Omental fat pad (tissue), 4 donors: Measurements from ENCODE around the gene TBC1D23. TPM values are rescaled to one million over a fixed set of nuclear protein-coding genes. Genes with fewer than 3 reads are reported as not detected.
"Not testable (repeated sequence)": the region's sequence is repeated elsewhere in the genome, so short reads cannot be mapped to it uniquely, and the experiment has no call there.

Source experiments
- ATAC-seq: fragments of 150-250 bp; one replicate; pipeline ENCODE4 v1.9.1; 2016; ENCODE audit warnings: mild to moderate bottlenecking, moderate library complexity; ENCODE audit not compliant: low FRiP score
- DNase-seq: peaks from one replicate; pipeline ENCODE4 v3.0.0-alpha.2; 2019; ENCODE audit warnings: low spot score
- total RNA-seq, 4 donors: library from RNA; depleted of rRNA; stranded (reverse); fragments of >200 nt; gene quantifications; one replicate each; pipeline ENCODE4 v1.1.0, GENCODE V29; 2016
- TF ChIP-seq, protein P1 (sequence below), 3 donors: fragments of 450-650 bp; IDR thresholded peaks; one replicate each; pipeline ENCODE4 v1.5.1; 2016 to 2017; ENCODE audit warnings: antibody characterized with exemption in 3 of 3, mild to moderate bottlenecking in 3 of 3, moderate library complexity in 2 of 3

Gene TBC1D23
- total RNA-seq, 4 donors from 2014 or later, result 27.8 to 47.3 (median 31.5) TPM

DNA sequence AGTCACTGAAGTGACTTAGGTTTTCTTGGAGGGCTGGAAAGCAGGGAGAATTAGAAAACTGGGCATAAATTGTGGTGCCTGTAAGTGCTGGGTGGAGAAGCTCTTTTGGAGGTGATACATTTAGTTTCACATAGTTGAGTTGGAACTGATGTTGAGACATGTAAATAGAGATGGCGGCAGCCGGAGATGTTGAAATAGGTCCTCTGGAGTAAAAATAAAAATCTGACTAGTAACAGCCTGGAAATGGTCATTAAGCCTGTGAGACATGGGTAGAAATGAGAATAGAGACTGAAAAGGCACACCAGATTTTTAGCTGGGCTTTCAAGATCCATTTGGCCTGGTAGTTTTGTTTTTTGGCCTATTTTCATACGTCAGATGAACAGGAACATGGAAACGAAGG lies 70.9 kb downstream of the TBC1D23 start:
- DNase-seq (no peak), ATAC-seq (no peak)
- TF ChIP-seq, protein P1, sequence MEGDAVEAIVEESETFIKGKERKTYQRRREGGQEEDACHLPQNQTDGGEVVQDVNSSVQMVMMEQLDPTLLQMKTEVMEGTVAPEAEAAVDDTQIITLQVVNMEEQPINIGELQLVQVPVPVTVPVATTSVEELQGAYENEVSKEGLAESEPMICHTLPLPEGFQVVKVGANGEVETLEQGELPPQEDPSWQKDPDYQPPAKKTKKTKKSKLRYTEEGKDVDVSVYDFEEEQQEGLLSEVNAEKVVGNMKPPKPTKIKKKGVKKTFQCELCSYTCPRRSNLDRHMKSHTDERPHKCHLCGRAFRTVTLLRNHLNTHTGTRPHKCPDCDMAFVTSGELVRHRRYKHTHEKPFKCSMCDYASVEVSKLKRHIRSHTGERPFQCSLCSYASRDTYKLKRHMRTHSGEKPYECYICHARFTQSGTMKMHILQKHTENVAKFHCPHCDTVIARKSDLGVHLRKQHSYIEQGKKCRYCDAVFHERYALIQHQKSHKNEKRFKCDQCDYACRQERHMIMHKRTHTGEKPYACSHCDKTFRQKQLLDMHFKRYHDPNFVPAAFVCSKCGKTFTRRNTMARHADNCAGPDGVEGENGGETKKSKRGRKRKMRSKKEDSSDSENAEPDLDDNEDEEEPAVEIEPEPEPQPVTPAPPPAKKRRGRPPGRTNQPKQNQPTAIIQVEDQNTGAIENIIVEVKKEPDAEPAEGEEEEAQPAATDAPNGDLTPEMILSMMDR (IDR thresholded peaks at IDR 0.05), result no peak

DNA sequence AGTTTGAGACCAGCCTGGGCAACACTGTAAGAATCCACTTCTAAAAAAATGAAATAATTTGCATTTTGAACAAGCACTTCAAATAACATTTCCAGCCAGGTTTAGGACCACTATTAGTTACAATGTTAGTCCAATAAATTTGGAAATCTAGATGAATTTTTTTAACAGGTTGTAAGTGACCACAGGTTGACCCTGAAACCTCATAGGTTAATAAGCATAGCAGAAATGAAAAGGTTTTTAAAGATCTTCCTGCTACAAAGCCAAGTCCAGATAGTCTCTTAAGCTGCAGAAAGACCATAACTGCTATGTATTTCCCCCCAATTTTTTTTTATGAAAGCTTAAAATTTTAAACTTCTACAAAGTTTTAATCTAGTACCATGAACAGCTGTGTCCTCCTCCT lies 72.3 kb downstream of the TBC1D23 start:
- TF ChIP-seq, protein P1 (IDR thresholded peaks at IDR 0.05), result no peak
- ATAC-seq (no peak), DNase-seq (no peak)

DNA sequence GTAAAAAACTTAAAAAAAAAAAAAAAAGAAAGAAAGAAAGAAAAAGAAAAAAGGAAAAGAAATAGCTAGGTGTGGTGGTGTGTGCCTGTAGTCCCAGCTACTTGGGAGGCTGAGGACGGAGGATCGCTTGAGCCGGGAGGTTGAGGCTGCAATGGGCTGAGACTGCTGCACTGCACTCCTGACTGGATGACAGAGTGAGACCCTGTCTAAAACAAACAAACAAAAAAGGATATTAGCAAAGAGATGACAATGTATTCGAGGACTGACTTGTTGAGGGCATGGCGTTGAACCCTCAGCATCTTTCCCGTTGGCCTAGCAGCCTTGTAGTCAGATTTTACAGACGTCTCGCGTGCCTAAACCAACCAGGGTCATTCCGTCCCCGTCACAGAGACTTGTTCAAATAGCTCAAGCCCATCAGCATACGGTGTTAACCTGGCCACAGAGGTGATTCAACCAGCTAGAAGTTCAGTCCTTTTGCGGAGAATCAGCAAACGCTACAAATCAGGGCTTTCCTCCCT lies 73.2 kb downstream of the TBC1D23 start:
- DNase-seq (no peak), ATAC-seq (peak; percentile 47)
- TF ChIP-seq, protein P1 (IDR thresholded peaks at IDR 0.05), result no peak

DNA sequence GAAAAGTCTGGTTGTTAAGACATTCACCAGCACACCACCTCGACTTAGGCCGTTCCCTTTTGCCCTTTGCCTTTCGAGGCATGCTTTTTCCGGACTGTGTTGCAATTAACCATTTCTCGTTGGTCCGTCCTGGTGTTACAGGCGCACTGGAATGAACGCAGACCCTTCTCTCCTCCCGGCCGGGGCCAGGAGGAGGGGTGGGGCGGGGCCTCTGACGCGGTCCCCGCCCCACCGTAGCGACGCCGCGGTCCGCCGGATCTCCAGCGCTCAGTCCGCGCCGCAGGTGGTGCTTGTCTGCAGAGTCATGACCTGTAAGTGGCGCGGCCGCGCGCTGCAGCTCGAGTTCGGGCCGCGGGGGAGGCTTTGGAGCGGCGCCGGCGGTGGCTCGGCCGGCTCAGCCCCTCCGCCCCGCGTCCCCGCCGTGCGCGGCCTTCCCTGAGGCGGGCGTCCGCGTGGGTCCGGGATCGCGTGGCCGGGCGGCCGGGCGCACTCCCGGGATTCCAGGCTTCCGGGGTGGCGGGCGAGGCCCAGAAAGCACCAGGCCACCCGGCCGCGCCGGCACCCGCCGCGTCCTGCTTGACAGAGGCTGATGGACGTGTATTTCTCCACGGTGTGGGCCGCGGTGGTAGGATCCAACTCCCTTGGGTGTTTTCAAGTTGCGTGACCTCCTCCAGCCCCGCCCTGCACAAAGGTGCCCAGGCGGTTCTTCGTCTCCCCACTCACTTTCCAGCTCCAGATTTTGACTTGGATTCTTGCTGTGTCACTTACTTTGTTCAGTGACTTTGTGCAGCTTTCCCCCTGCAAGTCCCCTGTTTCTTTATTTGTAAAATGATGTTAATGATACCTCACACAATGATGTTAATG lies 73.9 kb downstream of the TBC1D23 start, which contains the start of gene NIT2:
TSS of gene NIT2 (plus strand) at position 270 of the 864 bp plus-strand sequence. CDS start at position 305, 35 bp downstream.
- TF ChIP-seq, protein P1 (IDR thresholded peaks at IDR 0.05), result no peak
- ATAC-seq (peak; percentile 96), DNase-seq (peak; percentile 51)

DNA sequence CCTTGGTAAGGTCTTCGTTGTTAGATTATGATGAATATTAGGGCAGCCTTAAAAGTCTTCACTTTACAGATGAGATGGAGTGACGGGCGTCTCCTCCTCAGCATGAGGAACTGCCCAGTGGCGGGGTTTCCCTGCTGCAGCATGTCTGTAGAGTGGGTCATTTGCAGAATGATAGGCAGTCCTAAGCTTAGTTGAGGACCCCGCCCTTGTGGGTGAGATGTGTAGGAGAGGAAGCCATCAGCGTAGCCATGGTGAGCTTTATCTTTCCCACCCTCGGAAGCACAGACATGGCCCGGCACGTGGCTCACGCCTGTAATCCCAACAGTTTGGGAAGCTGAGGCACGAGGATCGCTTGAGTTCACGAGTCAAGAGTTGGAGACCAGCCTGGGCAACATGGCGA lies 74.6 kb downstream of the TBC1D23 start:
- ATAC-seq (peak; percentile 66), DNase-seq (peak; percentile 23)
- TF ChIP-seq, protein P1 (IDR thresholded peaks at IDR 0.05), result no peak

DNA sequence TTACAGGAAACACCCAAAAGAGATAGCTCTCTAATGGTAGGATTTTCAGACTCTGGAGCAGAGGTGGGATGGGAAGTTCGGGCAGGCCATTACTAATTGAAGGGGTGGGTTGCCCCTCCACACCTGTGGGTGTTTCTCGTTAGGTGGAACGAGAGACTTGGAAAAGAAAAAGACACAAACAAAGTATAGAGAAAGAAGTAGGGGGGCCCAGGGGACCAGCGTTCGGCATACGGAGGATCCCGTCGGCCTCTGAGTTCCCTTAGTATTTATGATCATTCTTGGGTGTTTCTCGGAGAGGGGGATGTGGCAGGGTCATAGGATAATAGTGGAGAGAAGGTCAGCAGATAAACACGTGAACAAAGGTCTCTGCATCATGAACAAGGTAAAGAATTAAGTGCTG lies 75.4 kb downstream of the TBC1D23 start:
- ATAC-seq, DNase-seq: not testable (repeated sequence)

DNA sequence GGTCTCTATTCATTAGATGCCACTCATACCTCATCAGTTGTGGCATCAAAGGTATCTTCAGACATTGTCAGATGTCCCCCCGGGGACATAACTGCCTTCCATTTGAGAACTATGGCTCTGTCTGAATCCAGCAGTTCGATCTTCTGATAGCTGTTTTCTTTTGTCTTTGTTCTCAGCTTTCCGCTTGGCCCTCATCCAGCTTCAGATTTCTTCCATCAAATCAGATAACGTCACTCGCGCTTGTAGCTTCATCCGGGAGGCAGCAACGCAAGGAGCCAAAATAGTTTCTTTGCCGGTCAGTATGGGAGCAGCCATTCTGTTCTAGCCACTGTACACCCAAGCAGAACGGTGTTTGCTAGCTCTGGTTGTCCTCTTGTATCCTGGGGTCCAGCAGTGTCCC lies 78.1 kb downstream of the TBC1D23 start:
- DNase-seq (no peak), ATAC-seq (no peak)
- TF ChIP-seq, protein P1 (IDR thresholded peaks at IDR 0.05), result no peak
